Ascending aorta (tissue), 2 donors: Measurements from ENCODE around the gene WDHD1. TPM values are rescaled to one million over a fixed set of nuclear protein-coding genes. Genes with fewer than 3 reads are reported as not detected.
"Not testable (repeated sequence)": the region's sequence is repeated elsewhere in the genome, so short reads cannot be mapped to it uniquely, and the experiment has no call there.

Experiments used
- DNase-seq, 2 donors: peaks; one replicate each; pipeline ENCODE4 v3.0.0-alpha.2; 2019; ENCODE audit warnings: low spot score in 2 of 2
- H3K27ac ChIP-seq, 2 donors: fragments of 200-600 bp; sonication (generic); one replicate each; pipeline ENCODE4 v1.5.1; 2016 to 2017; ENCODE audit warnings: mild to moderate bottlenecking in 1 of 2
- H3K27me3 ChIP-seq: fragments of 200-600 bp; sonication (generic); one replicate; pipeline ENCODE4 v1.5.1; 2017
- H3K36me3 ChIP-seq, 2 donors: fragments of 200-600 bp; sonication (generic); one replicate each; pipeline ENCODE4 v1.5.1; 2016
- H3K4me1 ChIP-seq, 2 donors: fragments of 200-600 bp; sonication (generic); one replicate each; pipeline ENCODE4 v1.5.1; 2016 to 2017; ENCODE audit warnings: mild to moderate bottlenecking in 1 of 2
- H3K4me3 ChIP-seq, 2 donors: fragments of 200-600 bp; sonication (generic); one replicate each; pipeline ENCODE4 v1.5.1; 2016 to 2017; ENCODE audit warnings: mild to moderate bottlenecking in 1 of 2
- H3K9me3 ChIP-seq, 2 donors: fragments of 200-600 bp; sonication (generic); one replicate each; pipeline ENCODE4 v1.5.1; 2016
- CTCF ChIP-seq, 3 experiments: fragments of 200-600 bp in 2 of 3; fragments of 450-650 bp in 1 of 3; sonication (generic) in 2 of 3; IDR thresholded peaks; one replicate each; pipeline ENCODE4 v1.5.1; 2016 to 2019; ENCODE audit warnings: antibody characterized with exemption in 3 of 3, mild to moderate bottlenecking in 1 of 3, moderate library complexity in 1 of 3
- intact Hi-C: fragments of 100-400 bp; cut with DNase I; formaldehyde crosslinking; loops from one replicate; pipeline ENCODE4 v1.15.1; 2023
- total RNA-seq: library from RNA; depleted of rRNA; stranded (reverse); fragments of >200 nt; gene quantifications from one replicate; pipeline ENCODE4 v1.1.0, GENCODE V29; 2016

The WDHD1 gene
- total RNA-seq, 1 donor from 2014 or later, result 0.11 TPM

GRCh38 chr14:54909817-54910558 lies 116.9 kb downstream of the WDHD1 start:
- Histone ChIP-seq H3K36me3 (no peaks in the 10 kb centered on the region), H3K27ac (no peak overlapping the region), H3K4me1 (no peaks in the 10 kb centered on the region), H3K27me3 (no peaks in the 10 kb centered on the region), H3K9me3 (no peaks in the 10 kb centered on the region), H3K4me3 (no peak overlapping the region)
- intact Hi-C loops, result no loop called here
- TF ChIP-seq CTCF (IDR thresholded peaks at IDR 0.05), result no peak
- DNase-seq, result no peak

- not testable (repeated sequence) for DNase-seq, H3K27ac ChIP-seq
Observed at GRCh38 chr14:54908973-54909372, 117.9 kb downstream of the WDHD1 start.

GRCh38 chr14:54908190-54908589 lies 118.7 kb downstream of the WDHD1 start:
- no peaks in the 10 kb centered on the region for H3K27me3 ChIP-seq
- no peaks in the 10 kb centered on the region for H3K36me3 ChIP-seq
- no peak overlapping the region for H3K4me3 ChIP-seq
- no peaks in the 10 kb centered on the region for H3K9me3 ChIP-seq
- no peaks in the 10 kb centered on the region for H3K4me1 ChIP-seq
- TF ChIP-seq CTCF (IDR thresholded peaks at IDR 0.05), result no peak
- no peak overlapping the region for H3K27ac ChIP-seq
- intact Hi-C loops, result no loop called here
- DNase-seq, result no peak

More at GRCh38 chr14:54908973-54909372, 117.9 kb downstream of the WDHD1 start:
- H3K36me3 ChIP-seq, intact Hi-C loops, H3K4me1 ChIP-seq, H3K4me3 ChIP-seq, H3K9me3 ChIP-seq, H3K27me3 ChIP-seq: not testable (repeated sequence)

- H3K27ac ChIP-seq, result no peak overlapping the region
- DNase-seq, result no peak
- no peak for TF ChIP-seq CTCF (IDR thresholded peaks at IDR 0.05)
- no peak overlapping the region for H3K4me3 ChIP-seq
- H3K27me3 ChIP-seq, result no peaks in the 10 kb centered on the region
- H3K4me1 ChIP-seq, result peaks cover 0 to 6% of the 10 kb centered on the region in 2 donors
- intact Hi-C loops, result no loop called here
- H3K36me3 ChIP-seq, result no peaks in the 10 kb centered on the region
- H3K9me3 ChIP-seq, result no peaks in the 10 kb centered on the region
Observed at GRCh38 chr14:54906075-54906474, 120.8 kb downstream of the WDHD1 start.

- peak; percentile 19 to 86 for DNase-seq
- intact Hi-C loops, result no loop called here
- H3K4me1 ChIP-seq, result peaks cover 0 to 6% of the 10 kb centered on the region in 2 donors
- peak; percentile 36 to 47 (median 41) for TF ChIP-seq CTCF (IDR thresholded peaks at IDR 0.05)
- peak within 1 kb of the TSS; percentile 72 to 88 for H3K4me3 ChIP-seq
- no peaks in the 10 kb centered on the region for H3K9me3 ChIP-seq
- H3K27ac ChIP-seq, result peak within 1 kb of the TSS; percentile 50 to 63
- no peaks in the 10 kb centered on the region for H3K36me3 ChIP-seq
- no peaks in the 10 kb centered on the region for H3K27me3 ChIP-seq
Observed at GRCh38 chr14:54902521-54903420, 124.1 kb downstream of the WDHD1 start, which contains the start of gene GCH1. GCH1 (minus strand) TSS chr14:54902826; CDS start chr14:54902663, 163 bp downstream.

GRCh38 chr14:54902143-54902520 lies 124.8 kb downstream of the WDHD1 start:
- peak overlapping the region; percentile 72 to 88 for H3K4me3 ChIP-seq
- no peaks in the 10 kb centered on the region for H3K27me3 ChIP-seq
- H3K4me1 ChIP-seq, result peaks cover 0 to 6% of the 10 kb centered on the region in 2 donors
- H3K9me3 ChIP-seq, result no peaks in the 10 kb centered on the region
- no peaks in the 10 kb centered on the region for H3K36me3 ChIP-seq
- peak; percentile 31 to 90 for DNase-seq
- intact Hi-C loops, result no loop called here
- TF ChIP-seq CTCF (IDR thresholded peaks at IDR 0.05), result peak in 2 of 3 experiments; percentile 8 to 12
- H3K27ac ChIP-seq, result peak overlapping the region; percentile 50 to 63
